ENCODE data around the gene EZH2. TPM values are rescaled to one million over a fixed set of nuclear protein-coding genes. Genes with fewer than 3 reads are reported as not detected.
A peak's percentile ranks its signal among the peaks of the same experiment; 100 is the strongest.

Gene EZH2
- total and polyA plus RNA-seq, 2 donors from 2014 or later: 1.6 to 4.7 TPM

GRCh38 chr7:148905093-148905666, 21.1 kb upstream of the EZH2 start:
- H3K27me3 ChIP-seq (ENCODE audit: control insufficient read depth, insufficient read depth, low read length): no peaks in the 10 kb centered on the region
- no peak overlapping the region for H3K9ac ChIP-seq (ENCODE audit: low read length in 3 of 3)
- intact Hi-C loops (cut with DNase I): no loop called here
- FAIRE-seq (no peak), DNase-seq (peak in 1 of 5 donors; percentile 34)
- no peaks in the 10 kb centered on the region for H3K36me3 ChIP-seq (ENCODE audit: control insufficient read depth in 2 of 3, insufficient read depth in 3 of 3, low read length in 3 of 3)
- no peak overlapping the region for H3K27ac ChIP-seq (ENCODE audit: low read depth in 2 of 2, low read length in 2 of 2)
- no peak for TF ChIP-seq CTCF (IDR thresholded peaks at IDR 0.05; ENCODE audit: borderline replicate concordance, extremely low read depth, insufficient read depth)
- no peaks in the 10 kb centered on the region for H3K9me3 ChIP-seq (ENCODE audit: control insufficient read depth in 2 of 3, insufficient read depth in 1 of 3, low read length in 3 of 3)
- no peak overlapping the region for H3K4me3 ChIP-seq (ENCODE audit: low read length in 3 of 3)
- no peaks in the 10 kb centered on the region for H3K4me1 ChIP-seq (ENCODE audit: control insufficient read depth in 2 of 3, insufficient read depth in 2 of 3, low read depth in 1 of 3, low read length in 3 of 3)

GRCh38 chr7:148903504-148903903, 19.4 kb upstream of the EZH2 start:
- intact Hi-C loops (cut with DNase I): no loop called here
- Histone ChIP-seq H3K4me1 (ENCODE audit: control insufficient read depth in 2 of 3, insufficient read depth in 2 of 3, low read depth in 1 of 3, low read length in 3 of 3) (no peaks in the 10 kb centered on the region), H3K27ac (ENCODE audit: low read depth in 2 of 2, low read length in 2 of 2) (no peak overlapping the region), H3K9ac (ENCODE audit: low read length in 3 of 3) (no peak overlapping the region), H3K27me3 (ENCODE audit: control insufficient read depth, insufficient read depth, low read length) (no peaks in the 10 kb centered on the region), H3K9me3 (ENCODE audit: control insufficient read depth in 2 of 3, insufficient read depth in 1 of 3, low read length in 3 of 3) (no peaks in the 10 kb centered on the region), H3K4me3 (ENCODE audit: low read length in 3 of 3) (no peak overlapping the region), H3K36me3 (ENCODE audit: control insufficient read depth in 2 of 3, insufficient read depth in 3 of 3, low read length in 3 of 3) (no peaks in the 10 kb centered on the region)
- DNase-seq: no peak
- no peak for FAIRE-seq
- no peak for TF ChIP-seq CTCF (IDR thresholded peaks at IDR 0.05; ENCODE audit: borderline replicate concordance, extremely low read depth, insufficient read depth)

GRCh38 chr7:148901178-148901577, 17.1 kb upstream of the EZH2 start:
- H3K27ac ChIP-seq (ENCODE audit: low read depth in 2 of 2, low read length in 2 of 2): no peak overlapping the region
- intact Hi-C loops (cut with DNase I): no loop called here
- H3K4me1 ChIP-seq (ENCODE audit: control insufficient read depth in 2 of 3, insufficient read depth in 2 of 3, low read depth in 1 of 3, low read length in 3 of 3): no peaks in the 10 kb centered on the region
- TF ChIP-seq CTCF (IDR thresholded peaks at IDR 0.05; ENCODE audit: borderline replicate concordance, extremely low read depth, insufficient read depth): no peak
- no peak overlapping the region for H3K9ac ChIP-seq (ENCODE audit: low read length in 3 of 3)
- no peak overlapping the region for H3K4me3 ChIP-seq (ENCODE audit: low read length in 3 of 3)
- no peaks in the 10 kb centered on the region for H3K36me3 ChIP-seq (ENCODE audit: control insufficient read depth in 2 of 3, insufficient read depth in 3 of 3, low read length in 3 of 3)
- no peaks in the 10 kb centered on the region for H3K9me3 ChIP-seq (ENCODE audit: control insufficient read depth in 2 of 3, insufficient read depth in 1 of 3, low read length in 3 of 3)
- FAIRE-seq: no peak
- no peak for DNase-seq
- H3K27me3 ChIP-seq (ENCODE audit: control insufficient read depth, insufficient read depth, low read length): no peaks in the 10 kb centered on the region
